ENCODE measurements around the gene MS4A10.

Gene MS4A10

DNA sequence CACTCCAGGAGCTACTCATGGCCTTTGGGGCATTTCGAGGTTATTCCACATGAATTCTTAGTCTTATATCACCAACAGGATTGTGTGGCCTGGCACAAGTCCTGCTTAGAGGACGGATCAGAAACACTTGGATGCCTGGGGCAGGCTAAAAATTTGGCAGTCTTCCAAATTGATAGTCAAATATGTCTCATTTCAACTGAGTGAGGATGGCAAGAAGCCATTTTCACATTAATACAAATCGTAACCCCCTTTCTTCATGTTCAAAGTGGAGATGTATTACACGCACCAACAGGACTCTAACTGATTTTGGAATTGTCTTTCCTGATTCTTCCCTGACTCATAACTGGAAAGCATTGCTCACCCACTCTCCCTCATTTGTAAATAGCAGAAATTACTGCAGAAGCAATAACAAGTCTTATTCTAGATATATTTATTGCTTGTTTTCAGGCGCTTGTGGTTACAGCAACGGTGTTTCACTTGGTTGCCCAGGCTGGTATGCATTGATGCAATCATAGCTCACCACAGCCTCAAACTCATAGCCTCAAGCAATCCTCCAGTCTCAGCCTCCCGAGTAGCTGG lies 46.5 kb downstream of the MS4A10 start:
- no peak for DNase-seq

DNA sequence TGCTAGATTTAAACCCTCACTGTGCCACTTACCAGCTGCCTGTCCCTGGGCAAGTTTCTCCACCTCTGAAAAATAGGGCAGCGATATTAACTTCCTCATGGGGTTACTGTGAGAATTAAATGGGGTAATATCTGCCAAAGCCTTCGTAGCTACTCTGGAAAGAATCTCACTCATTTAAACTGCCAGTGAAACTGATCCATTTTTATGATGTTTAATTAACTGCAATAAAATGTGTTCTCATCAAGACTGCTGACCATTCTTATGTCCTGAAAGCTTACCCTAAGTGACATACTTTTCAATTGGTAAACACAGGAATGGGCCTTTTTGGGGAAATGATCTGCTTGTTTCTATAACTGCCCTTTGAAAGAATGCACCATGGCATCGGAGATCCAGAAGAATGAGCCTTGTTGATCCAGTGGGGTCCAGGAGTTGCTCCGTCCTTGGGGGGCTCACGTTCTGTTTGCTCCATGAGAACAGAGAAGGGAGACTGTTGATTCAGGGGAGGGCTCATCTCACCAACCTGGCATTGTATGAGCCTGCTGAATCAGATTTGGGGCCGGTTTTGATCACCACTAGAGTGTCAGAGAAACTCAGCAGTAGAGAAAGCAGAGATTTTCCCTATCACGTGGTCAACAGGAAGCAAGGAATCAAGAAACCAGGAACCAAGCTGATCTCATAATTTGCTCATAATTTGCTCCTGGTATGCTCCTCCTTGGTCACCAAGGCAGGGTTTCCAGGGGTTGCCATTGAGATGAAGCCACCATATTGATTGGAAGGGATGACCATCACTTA lies 49.8 kb downstream of the MS4A10 start:
- DNase-seq = no peak

- DNase-seq = no peak
Observed at GRCh38 chr11:60835534-60835846, 50.4 kb downstream of the MS4A10 start.

GRCh38 chr11:60836866-60837515 lies 51.9 kb downstream of the MS4A10 start:
- DNase-seq = no peak

- DNase-seq = no peak
Observed at GRCh38 chr11:60838132-60838531, 53.0 kb downstream of the MS4A10 start.

- no peak for DNase-seq
Observed at GRCh38 chr11:60840470-60841430, 55.6 kb downstream of the MS4A10 start.

GRCh38 chr11:60841797-60842667 lies 56.9 kb downstream of the MS4A10 start, which contains the start of gene CCDC86:
Gene CCDC86, plus strand, starts transcription at chr11:60842113. Its CDS starts 12 bp downstream, at chr11:60842125.
- DNase-seq = peak; percentile 36

- DNase-seq = no peak
Observed at GRCh38 chr11:60842668-60843600, 57.8 kb downstream of the MS4A10 start.

DNA sequence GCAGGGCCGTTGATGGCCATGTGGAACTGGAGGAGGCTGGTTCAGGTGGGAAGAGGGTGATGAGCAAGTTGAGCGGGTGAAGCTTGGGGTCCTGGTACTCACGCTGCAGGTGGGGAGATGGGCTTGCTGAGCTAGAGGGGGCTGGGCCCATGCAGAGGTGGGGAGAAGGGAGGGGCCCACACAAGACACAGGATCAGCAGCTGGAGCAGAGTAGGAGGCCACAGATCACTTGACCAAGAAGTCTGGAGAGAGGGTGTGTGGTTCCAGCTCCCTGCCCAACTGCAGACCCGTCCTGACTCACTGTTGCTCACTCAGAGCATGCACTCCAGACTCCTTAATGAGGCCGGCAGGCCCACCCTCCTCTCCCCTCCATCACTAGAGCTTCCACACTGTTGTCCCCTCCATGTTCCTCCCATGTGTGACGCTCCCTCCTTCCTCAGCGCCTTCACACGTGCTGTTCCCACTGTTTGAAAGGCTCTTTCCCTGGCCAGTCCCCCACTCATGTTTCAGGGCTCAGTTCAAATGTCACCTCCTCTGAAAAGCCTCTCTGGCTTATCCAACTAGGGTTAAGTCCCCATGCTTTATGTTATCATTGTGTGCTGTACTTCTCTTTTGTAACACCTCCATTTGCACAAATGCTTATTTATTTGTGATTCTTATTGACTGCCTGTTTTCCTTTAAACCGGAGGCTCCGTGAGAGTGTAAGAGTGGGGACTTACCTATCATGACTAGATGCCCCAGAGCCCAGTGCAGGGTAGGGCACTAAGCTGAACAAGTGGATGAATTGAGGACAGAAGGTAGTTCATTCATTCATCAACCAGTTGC lies 59.1 kb downstream of the MS4A10 start:
- no peak for DNase-seq

- no peak for DNase-seq
Observed at GRCh38 chr11:60844870-60845221, 59.7 kb downstream of the MS4A10 start.

DNA sequence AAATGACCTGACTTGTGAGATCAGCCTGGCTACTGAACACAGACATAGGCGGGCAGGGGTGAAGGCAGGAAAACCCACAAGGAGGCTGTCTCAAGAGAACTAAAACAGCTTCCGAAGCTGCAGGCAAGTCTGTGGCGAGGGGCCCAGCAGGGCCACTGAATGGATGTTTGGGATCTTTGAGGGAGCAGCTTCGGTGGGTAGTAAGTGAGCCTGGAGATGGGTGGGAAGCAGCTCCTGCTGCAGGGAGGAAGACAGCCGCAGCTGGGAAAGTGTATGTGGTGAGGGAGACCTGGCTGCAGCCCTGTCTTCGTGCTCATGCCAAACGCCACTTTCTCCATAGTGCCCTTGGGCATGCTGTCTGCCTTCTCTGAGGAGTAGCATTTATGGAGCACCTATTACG lies 60.2 kb downstream of the MS4A10 start:
- DNase-seq = no peak

DNA sequence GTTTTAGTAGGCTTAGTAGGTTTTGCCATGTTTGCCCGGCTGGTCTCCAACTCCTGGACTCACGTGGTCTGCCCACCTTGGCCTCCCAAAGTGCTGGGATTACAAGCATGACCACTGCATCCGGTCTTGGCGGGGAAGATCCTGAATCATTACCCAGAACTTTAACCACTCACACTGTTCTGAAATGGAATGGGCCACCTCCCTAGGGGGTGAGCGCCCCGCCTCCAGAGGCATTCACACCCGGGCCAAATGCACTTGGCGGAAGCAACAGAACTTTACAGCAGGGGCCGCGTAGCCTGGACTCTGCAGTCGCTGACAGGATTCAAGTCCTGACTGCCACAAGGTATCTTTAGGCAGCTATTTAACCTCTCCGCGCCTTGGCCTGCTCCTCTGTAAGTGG lies 62.1 kb downstream of the MS4A10 start:
- no peak for DNase-seq

DNA sequence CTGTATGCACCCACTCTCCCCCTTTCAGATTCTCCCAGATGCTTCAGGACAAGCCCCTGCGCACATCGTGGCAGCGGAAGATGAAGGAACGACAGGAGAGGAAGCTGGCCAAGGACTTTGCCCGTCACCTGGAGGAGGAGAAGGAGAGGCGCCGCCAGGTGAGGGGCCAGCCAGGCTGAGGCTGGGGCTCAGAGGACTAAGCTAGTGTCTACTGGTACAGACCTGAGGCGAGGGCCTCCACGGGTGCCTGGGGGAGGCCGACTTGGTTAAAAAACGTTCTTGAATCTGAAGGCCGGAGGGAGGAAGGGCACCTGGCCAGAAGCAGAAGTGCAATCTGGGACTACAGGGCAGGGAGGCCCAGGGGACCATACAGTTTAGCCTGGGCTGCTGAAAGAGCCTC lies 62.8 kb downstream of the MS4A10 start:
- DNase-seq = no peak

DNA sequence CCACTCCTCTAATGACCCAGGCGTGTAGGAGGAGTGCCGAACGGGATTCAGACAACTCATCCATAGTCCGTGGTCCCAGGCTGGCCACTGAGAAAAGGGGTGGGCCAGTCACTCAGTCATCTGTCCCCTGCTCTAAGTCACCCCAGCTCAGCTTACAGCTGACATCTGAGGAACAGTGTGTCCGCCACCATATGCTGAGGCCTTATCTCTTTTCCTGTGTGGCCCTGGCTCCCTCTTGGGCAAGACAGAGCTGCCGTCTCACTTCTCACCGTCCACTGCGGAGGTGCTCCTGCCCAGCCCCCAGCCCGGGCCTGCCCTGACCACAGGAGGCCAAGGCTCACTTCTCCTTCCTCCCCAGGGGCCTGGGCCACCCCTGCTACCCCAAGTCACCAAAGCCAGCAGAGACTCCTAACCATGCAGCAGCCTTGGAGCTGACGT lies 63.6 kb downstream of the MS4A10 start:
- no peak for DNase-seq

DNA sequence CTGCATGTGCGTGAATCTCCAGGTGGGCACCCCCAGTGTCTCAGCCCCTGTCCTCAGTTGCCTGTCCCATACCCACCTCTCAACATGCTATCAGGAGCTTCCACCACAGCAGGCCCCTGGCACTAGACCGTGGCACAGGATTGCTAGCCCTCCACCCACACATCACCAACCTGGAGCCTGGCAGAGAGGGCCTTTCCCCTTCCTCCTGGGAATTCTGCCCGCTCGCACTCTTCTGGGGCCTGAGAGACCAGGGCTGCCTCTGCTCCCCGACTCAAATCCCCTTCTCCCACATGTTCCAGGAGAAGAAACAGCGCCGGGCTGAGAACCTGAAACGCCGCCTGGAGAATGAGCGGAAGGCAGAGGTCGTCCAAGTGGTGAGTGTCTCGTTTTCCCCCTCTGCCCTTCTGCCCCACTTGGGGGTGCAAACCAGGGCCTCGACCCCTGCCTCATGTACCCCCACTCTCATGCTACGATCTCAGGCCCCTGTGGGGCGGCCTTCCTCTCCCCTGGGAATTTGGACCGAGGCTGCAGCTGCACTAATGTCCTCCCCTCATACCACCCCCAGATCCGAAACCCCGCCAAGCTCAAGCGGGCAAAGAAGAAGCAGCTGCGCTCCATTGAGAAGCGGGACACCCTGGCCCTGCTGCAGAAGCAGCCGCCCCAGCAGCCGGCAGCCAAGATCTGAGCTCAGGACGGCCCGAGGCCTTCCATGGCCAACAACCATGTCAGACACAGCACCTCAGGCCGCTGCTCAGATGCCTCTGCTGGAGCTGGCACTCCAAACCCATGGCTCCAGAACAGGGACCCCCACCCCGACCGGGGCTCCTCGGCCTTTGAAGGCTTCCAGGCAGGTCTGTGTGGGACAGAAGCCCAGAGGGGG lies 64.7 kb downstream of the MS4A10 start:
- DNase-seq = no peak

Data from NCI-H187 treated with DMSO at 0.1 percent for 48 hours (cell line).